H1 (cell line): ENCODE results near the gene FOXN1. TPM values are rescaled to one million over a fixed set of nuclear protein-coding genes. Genes with fewer than 3 reads are reported as not detected.

Experiments
- CTCF ChIA-PET: fragments of 300-600 bp; sonication (Branson Sonifier 250); formaldehyde crosslinking; loops from one replicate; lab custom pipeline; 2021; ENCODE audit not compliant: partially characterized antibody; lab: Charles Lee
- POLR2A ChIA-PET: fragments of 300-600 bp; sonication (Branson Sonifier 250); formaldehyde crosslinking; loops from one replicate; lab custom pipeline; 2021; ENCODE audit warnings: inconsistent platforms; ENCODE audit not compliant: partially characterized antibody; lab: Charles Lee
- DNase-seq, 2 experiments: peaks; one replicate each; pipeline versions ENCODE4 v3.0.0 to v3.0.0-alpha.2; 2010 to 2022; ENCODE audit warnings: low spot score in 2 of 2, low read depth in 1 of 2, mixed read lengths in 1 of 2
- FAIRE-seq: peaks from 2 replicates; lab custom pipeline; 2011; peaks lifted over from hg19 to GRCh38; lab: Jason Lieb, UNC
- H2AFZ ChIP-seq: 2 replicates; pipeline ENCODE4 v1.8.1; 2012; ENCODE audit warnings: low read length, inconsistent platforms
- H2AK5ac ChIP-seq: 2 replicates; pipeline ENCODE4 v1.6.1; 2013; ENCODE audit warnings: low read depth, low read length
- H2BK120ac ChIP-seq: replicated peaks from 2 replicates; pipeline ENCODE3; 2013; ENCODE audit warnings: low read depth, low read length, inconsistent platforms
- H2BK12ac ChIP-seq: 2 replicates; pipeline ENCODE4 v1.6.1; 2013; ENCODE audit warnings: low read depth, low read length
- H2BK15ac ChIP-seq: 2 replicates; pipeline ENCODE4 v1.6.1; 2013; ENCODE audit warnings: low read length
- H2BK20ac ChIP-seq: 2 replicates; pipeline ENCODE4 v1.6.1; 2013; ENCODE audit warnings: low read length
- H2BK5ac ChIP-seq: 2 replicates; pipeline ENCODE4 v1.6.1; 2013; ENCODE audit warnings: low read depth, low read length
- H3K14ac ChIP-seq: 2 replicates; pipeline ENCODE4 v1.6.1; 2013; ENCODE audit warnings: inconsistent platforms; ENCODE audit not compliant: insufficient read length
- H3K18ac ChIP-seq: 2 replicates; pipeline ENCODE4 v1.6.1; 2013; ENCODE audit warnings: low read length; ENCODE audit errors: extremely low read depth
- H3K23ac ChIP-seq: 2 replicates; pipeline ENCODE4 v1.6.1; 2013; ENCODE audit warnings: inconsistent platforms; ENCODE audit not compliant: insufficient read length
- H3K23me2 ChIP-seq: 2 replicates; pipeline ENCODE4 v1.6.1; 2013; ENCODE audit warnings: low read depth, low read length
- H3K27ac ChIP-seq: 2 replicates; pipeline ENCODE4 v1.6.1; 2011; ENCODE audit warnings: low read depth, low read length, inconsistent platforms
- H3K27me3 ChIP-seq, 4 experiments: replicated peaks in 1 of 4; 1 replicate in 1 of 4; 2 replicates in 3 of 4; pipeline versions ENCODE4 v1.6.1 to v1.8.1; 2011 to 2013; ENCODE audit warnings: low read length in 3 of 4, mild to moderate bottlenecking in 3 of 4, inconsistent platforms in 2 of 4, mixed read lengths in 2 of 4, moderate library complexity in 1 of 4; ENCODE audit not compliant: control insufficient read depth in 3 of 4, insufficient read depth in 3 of 4; ENCODE audit errors: extremely low read depth in 1 of 4
- H3K36me3 ChIP-seq, 4 experiments: 2 replicates each; pipeline versions ENCODE4 v1.6.1 to v1.8.1; 2011 to 2013; ENCODE audit warnings: mild to moderate bottlenecking in 4 of 4, low read length in 3 of 4, moderate library complexity in 2 of 4, control low read depth in 1 of 4, inconsistent platforms in 1 of 4; ENCODE audit not compliant: insufficient read depth in 4 of 4, control insufficient read depth in 2 of 4
- H3K4ac ChIP-seq: replicated peaks from 2 replicates; pipeline ENCODE3; 2013; ENCODE audit warnings: low read length, low read depth, mixed read lengths, inconsistent platforms; ENCODE audit not compliant: insufficient read length
- H3K4me1 ChIP-seq, 4 experiments: replicated peaks in 1 of 4; 1 replicate in 1 of 4; 2 replicates in 3 of 4; pipeline versions ENCODE4 v1.6.1 to v1.8.1; 2011 to 2013; ENCODE audit warnings: low read length in 3 of 4, inconsistent platforms in 2 of 4, mixed read lengths in 1 of 4; ENCODE audit not compliant: insufficient read depth in 4 of 4, control insufficient read depth in 3 of 4
- H3K4me2 ChIP-seq, 2 experiments: 2 replicates each; pipeline versions ENCODE4 v1.6.1 to v1.8.1; 2011 to 2013; ENCODE audit warnings: low read depth in 2 of 2, low read length in 2 of 2, control low read depth in 1 of 2, inconsistent platforms in 1 of 2, mild to moderate bottlenecking in 1 of 2; ENCODE audit not compliant: insufficient read depth in 1 of 2
- H3K4me3 ChIP-seq, 4 experiments: fragments of 200-600, 300-600 bp in 1 of 4; sonication (generic), shearing (Covaris generic), sonication (Bioruptor Twin) in 1 of 4; 2 replicates each; pipeline versions ENCODE4 v1.5.1 to v1.8.1; 2011 to 2016; ENCODE audit warnings: low read length in 4 of 4, low read depth in 3 of 4, control low read depth in 2 of 4, inconsistent platforms in 2 of 4, mild to moderate bottlenecking in 2 of 4, mixed read lengths in 1 of 4, moderate library complexity in 1 of 4; ENCODE audit not compliant: insufficient read depth in 2 of 4; ENCODE audit errors: extremely low read depth in 1 of 4
- H3K56ac ChIP-seq: replicated peaks from 2 replicates; pipeline ENCODE3; 2013; ENCODE audit warnings: low read depth, mild to moderate bottlenecking, mixed read lengths, low read length, inconsistent platforms; ENCODE audit not compliant: insufficient read length
- H3K79me1 ChIP-seq: 2 replicates; pipeline ENCODE4 v1.6.1; 2013; ENCODE audit warnings: low read depth, low read length, control low read depth
- H3K79me2 ChIP-seq, 2 experiments: 2 replicates each; pipeline versions ENCODE4 v1.6.1 to v1.8.1; 2012 to 2013; ENCODE audit warnings: low read length in 2 of 2, mild to moderate bottlenecking in 2 of 2, inconsistent platforms in 1 of 2; ENCODE audit not compliant: insufficient read depth in 2 of 2, control insufficient read depth in 1 of 2
- H3K9ac ChIP-seq, 4 experiments: replicated peaks in 1 of 4; 1 replicate in 1 of 4; 2 replicates in 3 of 4; pipeline versions ENCODE4 v1.6.1 to v1.8.1; 2011 to 2013; ENCODE audit warnings: low read depth in 3 of 4, low read length in 3 of 4, control low read depth in 2 of 4, mild to moderate bottlenecking in 2 of 4, moderate library complexity in 2 of 4, inconsistent platforms in 1 of 4; ENCODE audit errors: extremely low read depth in 1 of 4
- H3K9me3 ChIP-seq, 2 experiments: 2 replicates each; pipeline versions ENCODE4 v1.6.1 to v1.8.1; 2012 to 2013; ENCODE audit warnings: mild to moderate bottlenecking in 2 of 2, moderate library complexity in 2 of 2, control low read depth in 1 of 2, inconsistent platforms in 1 of 2, low read depth in 1 of 2, low read length in 1 of 2, mixed read lengths in 1 of 2; ENCODE audit not compliant: insufficient read depth in 2 of 2
- H4K20me1 ChIP-seq, 2 experiments: replicated peaks in 1 of 2; 2 replicates each; pipeline versions ENCODE3 to v1.8.1; 2011 to 2013; ENCODE audit warnings: inconsistent platforms in 2 of 2, low read length in 2 of 2, mild to moderate bottlenecking in 1 of 2; ENCODE audit not compliant: insufficient read depth in 2 of 2, control insufficient read depth in 1 of 2
- H4K5ac ChIP-seq: 2 replicates; pipeline ENCODE4 v1.6.1; 2013; ENCODE audit warnings: low read length, low read depth, mixed read lengths, inconsistent platforms; ENCODE audit not compliant: insufficient read length
- H4K8ac ChIP-seq: 2 replicates; pipeline ENCODE4 v1.8.0; 2013; ENCODE audit warnings: mild to moderate bottlenecking, moderate library complexity, low read length, inconsistent platforms; ENCODE audit not compliant: insufficient read depth; ENCODE audit errors: extremely low read depth
- H4K91ac ChIP-seq: replicated peaks from 2 replicates; pipeline ENCODE3; 2013; ENCODE audit warnings: low read length, mixed read lengths, inconsistent platforms; ENCODE audit not compliant: insufficient read length
- CREB1 ChIP-seq: IDR thresholded peaks from 2 replicates; pipeline ENCODE4 v1.6.1; 2012; ENCODE audit warnings: inconsistent platforms
- EP300 ChIP-seq, 2 experiments: IDR thresholded peaks; 1 replicate in 1 of 2; 2 replicates in 1 of 2; pipeline ENCODE4 v1.6.1; 2011 to 2012; ENCODE audit warnings: low read depth in 2 of 2, low read length in 2 of 2, mild to moderate bottlenecking in 2 of 2, borderline replicate concordance in 1 of 2, inconsistent platforms in 1 of 2, moderate library complexity in 1 of 2
- MAFK ChIP-seq: IDR thresholded peaks from 2 replicates; pipeline ENCODE4 v1.6.1; 2012; ENCODE audit warnings: low read depth, mild to moderate bottlenecking, improper control_type of control experiment, low read length
- NANOG ChIP-seq: IDR thresholded peaks from 2 replicates; pipeline ENCODE4 v1.6.1; 2011; ENCODE audit warnings: low read length, low read depth, mild to moderate bottlenecking, inconsistent platforms; ENCODE audit not compliant: insufficient read depth, poor library complexity, severe bottlenecking
- NRF1 ChIP-seq: IDR thresholded peaks from 2 replicates; pipeline ENCODE4 v1.6.1; 2011; ENCODE audit warnings: mild to moderate bottlenecking, low read depth, low read length, improper control_type of control experiment
- POLR2A ChIP-seq, 2 experiments: IDR thresholded peaks; 1 replicate in 1 of 2; 2 replicates in 1 of 2; pipeline ENCODE4 v1.6.1; 2011; ENCODE audit warnings: low read depth in 2 of 2, low read length in 2 of 2, mild to moderate bottlenecking in 2 of 2; ENCODE audit errors: control extremely low read depth in 1 of 2
- SUZ12 ChIP-seq: fragments of 200-600 bp; sonication (generic); IDR thresholded peaks from 2 replicates; pipeline ENCODE4 v1.6.1; 2012; ENCODE audit warnings: mild to moderate bottlenecking, inconsistent platforms, low read length, moderate library complexity, mixed read lengths
- WGBS, 2 experiments: shearing (Covaris generic) in 1 of 2; methylation state at CpG; one replicate each; pipeline versions ENCODE4 v1.1.6 to v1.1.7; 2013 to 2015; ENCODE audit warnings: low lambda C conversion rate in 2 of 2, mixed read lengths in 2 of 2, inconsistent platforms in 1 of 2, low coverage in 1 of 2, missing lambda C conversion rate in 1 of 2; ENCODE audit not compliant: insufficient replicate concordance in 2 of 2, insufficient coverage in 1 of 2, insufficient read length in 1 of 2; ENCODE audit errors: extremely low coverage in 1 of 2, missing lambda C conversion rate in 1 of 2; 5-methylcytosine and 5-hydroxymethylcytosine counted together
- polyA plus RNA-seq, 7 experiments: library from polyadenylated mRNA; depleted of rRNA in 3 of 7; stranded (reverse) in 5 of 7; unstranded in 2 of 7; fragments of >200 nt in 5 of 7; fragments of 200-250 nt in 2 of 7; gene quantifications; 1 replicate in 5 of 7; 2 replicates in 1 of 7; 4 replicates in 1 of 7; pipeline versions ENCODE4 v1.2.1 to v1.2.3, GENCODE V29; 2011 to 2013; ENCODE audit warnings: missing spikeins in 2 of 7, mixed read lengths in 2 of 7
- total RNA-seq: library from RNA; stranded (reverse); fragmentation: NEBNext Ultra II Directional; extraction: Animal tissue kit (Norgen Biotek cat#: 25700); gene quantifications from 2 replicates; pipeline ENCODE4 v1.2.1, GENCODE V29; 2021

Gene FOXN1
- total and polyA plus RNA-seq, 2 of the 8 experiments (the other 6 are each of a cell fraction or from before 2014, with no cell fraction given), result not detected

- Histone ChIP-seq H3K4me1 (no peaks in the 10 kb centered on the region), H4K20me1 (no peaks in the 10 kb centered on the region), H3K23me2 (peaks cover 2% of the 10 kb centered on the region; the same call in 1 of the 2 replicates), H3K14ac (no peak overlapping the region), H3K56ac (no peak overlapping the region), H3K4me3 (no peak overlapping the region), H2AK5ac (no peak overlapping the region), H4K91ac (no peak overlapping the region), H2BK5ac (no peak overlapping the region), H3K79me2 (no peaks in the 10 kb centered on the region), H3K27me3 (no peaks in the 10 kb centered on the region; a peak in 2 of 7 replicates), H2AFZ (no peak overlapping the region), H2BK120ac (no peak overlapping the region), H3K79me1 (no peaks in the 10 kb centered on the region), H3K9ac (no peak overlapping the region), H4K5ac (no peak overlapping the region), H4K8ac (no peak overlapping the region), H2BK20ac (no peak overlapping the region), H2BK12ac (no peak overlapping the region), H2BK15ac (no peak overlapping the region), H3K36me3 (no peaks in the 10 kb centered on the region), H3K18ac (no peak overlapping the region), H3K4me2 (no peak overlapping the region), H3K9me3 (no peaks in the 10 kb centered on the region), H3K23ac (no peak overlapping the region), H3K27ac (no peak overlapping the region), H3K4ac (no peak overlapping the region)
- TF ChIP-seq POLR2A (IDR thresholded peaks at IDR 0.05; ENCODE audit: control extremely low read depth in 1 of 2, low read depth in 2 of 2, low read length in 2 of 2) (no peak), MAFK (no peak), CREB1 (no peak), SUZ12 (no peak), EP300 (IDR thresholded peaks at IDR 0.05; ENCODE audit: borderline replicate concordance in 1 of 2, low read depth in 2 of 2, low read length in 2 of 2) (no peak), NANOG (no peak), NRF1 (no peak)
- CTCF ChIA-PET, result interaction anchor here (1.1 to 2.1 kb wide), 5 partner anchors 30 to 1854 kb away, joined by 4 to 9 read pairs (median 4); no protein-coding TSS in a partner anchor
- DNase-seq (no peak), FAIRE-seq (no peak)
- WGBS, 2 experiments, result 74% methylated on average over 7 of the region's 7 CpGs; no CpG with 5 or more reads in 1 of the 2 experiments
- POLR2A ChIA-PET, result interaction anchor here (1.2 kb wide), 1 partner anchor 101 kb away, joined by 3 read pairs; no protein-coding TSS in a partner anchor
These were observed 32.0 kb upstream of the FOXN1 start for GRCh38 chr17:28474111-28474531.
